ENCODE measurements around the gene KRT2. TPM values are rescaled to one million over a fixed set of nuclear protein-coding genes. Genes with fewer than 3 reads are reported as not detected.

The KRT2 gene
- total RNA-seq, 2 experiments from 2014 or later = 0.10 TPM

DNA sequence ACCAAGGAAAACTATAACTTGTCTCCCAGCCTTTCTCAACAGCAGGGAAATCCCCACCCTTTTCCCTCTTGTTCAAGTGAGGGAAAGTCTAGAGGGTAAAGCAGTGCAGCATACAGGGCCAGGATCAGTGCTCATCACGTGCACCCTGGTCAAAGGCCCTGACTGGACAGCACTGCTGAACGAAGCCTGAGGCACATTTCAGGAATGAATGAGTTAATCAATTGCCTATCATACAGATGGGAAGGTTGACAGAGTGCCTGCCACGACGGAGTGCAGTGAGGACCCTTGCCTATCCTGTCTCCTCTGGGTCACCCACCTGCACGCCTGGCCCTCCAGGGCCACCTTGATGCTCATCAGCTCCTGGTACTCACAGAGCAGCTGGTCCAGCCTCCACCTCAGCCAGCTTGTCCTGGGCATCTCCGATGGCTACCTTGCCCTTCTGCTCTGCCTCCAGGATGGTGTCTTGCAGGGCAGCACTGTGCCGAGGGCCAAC, 22.0 kb downstream of the KRT2 start:
- peak overlapping the region; percentile 68 for H3K4me3 Mint-ChIP-seq
- ChIA-PET CTCF (no interaction called here), POLR2A (no interaction called here)
- peaks cover 4% of the 10 kb centered on the region for H3K27me3 Mint-ChIP-seq
- peaks cover 73% of the 10 kb centered on the region for H3K4me1 Mint-ChIP-seq
- DNase-seq = peak; percentile 4
- peaks cover 5% of the 10 kb centered on the region for H3K36me3 Mint-ChIP-seq (ENCODE audit: low read depth)
- H3K9me3 Mint-ChIP-seq = peaks cover 2% of the 10 kb centered on the region
- peak overlapping the region; percentile 91 for H3K27ac Mint-ChIP-seq

DNA sequence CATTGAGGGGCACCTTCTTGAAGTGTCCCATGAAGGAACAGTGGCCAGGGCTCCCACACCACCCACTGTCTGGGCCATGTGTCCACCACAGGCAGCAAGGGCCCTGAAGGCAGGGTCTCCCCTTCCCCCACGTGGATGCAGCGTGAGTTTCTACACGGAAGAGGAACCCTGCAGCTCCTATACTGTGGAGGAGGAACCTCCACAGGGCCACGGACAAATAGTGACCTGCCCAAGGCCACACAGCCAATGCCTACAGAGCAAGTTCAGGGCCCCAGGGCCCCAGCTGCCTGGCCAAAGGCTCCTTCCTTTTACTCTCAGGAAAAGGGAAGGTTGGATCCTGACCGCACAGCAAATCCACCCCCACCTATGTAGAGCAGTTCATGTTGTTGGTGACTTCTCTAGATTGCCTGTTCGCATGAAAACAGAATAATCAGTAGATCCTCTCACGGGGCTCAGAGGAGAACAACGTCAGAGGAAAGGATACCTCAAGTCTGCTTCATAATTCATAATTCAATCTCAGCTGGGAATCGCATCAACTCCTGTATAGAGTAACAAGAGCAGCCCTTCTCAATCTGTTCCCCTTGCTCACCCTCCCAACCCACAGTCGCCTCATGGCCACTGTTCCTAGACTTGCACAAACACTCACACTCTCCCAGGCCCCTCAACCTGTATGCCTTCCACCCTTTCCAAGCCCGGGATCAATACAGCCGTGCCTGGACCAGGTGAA, 22.6 kb downstream of the KRT2 start:
- Mint-ChIP-seq H3K4me3 (peak overlapping the region; percentile 68), H3K27ac (peak overlapping the region; percentile 91), H3K27me3 (peaks cover 5% of the 10 kb centered on the region), H3K9me3 (peaks cover 2% of the 10 kb centered on the region), H3K4me1 (peaks cover 72% of the 10 kb centered on the region), H3K36me3 (ENCODE audit: low read depth) (peaks cover 6% of the 10 kb centered on the region)
- peak; percentile 4 for DNase-seq
- ChIA-PET POLR2A (no interaction called here), CTCF (no interaction called here)

DNA sequence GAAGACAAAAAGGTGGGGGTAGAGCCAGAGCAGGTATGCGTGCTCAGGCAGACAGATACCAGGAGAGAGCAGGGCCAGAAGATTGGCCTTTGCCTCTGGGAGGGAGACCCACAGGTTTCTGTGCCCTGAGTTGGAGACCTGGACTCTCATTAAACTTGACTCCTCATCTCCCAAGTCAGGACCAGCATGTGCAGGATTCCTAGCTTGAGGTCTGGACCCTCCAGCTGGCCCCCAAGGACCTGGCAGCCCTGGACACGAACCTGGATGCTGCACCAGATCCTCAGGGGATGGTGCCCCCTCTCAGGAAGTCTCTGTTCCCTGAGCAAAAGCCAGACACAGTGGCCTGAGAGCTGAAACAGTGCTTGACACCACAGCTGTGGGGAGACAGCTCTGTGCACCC, 23.2 kb downstream of the KRT2 start:
- H3K27me3 Mint-ChIP-seq = peaks cover 5% of the 10 kb centered on the region
- peak; percentile 2 for DNase-seq
- peaks cover 3% of the 10 kb centered on the region for H3K9me3 Mint-ChIP-seq
- ChIA-PET POLR2A (no interaction called here), CTCF (no interaction called here)
- H3K4me1 Mint-ChIP-seq = peaks cover 66% of the 10 kb centered on the region
- H3K36me3 Mint-ChIP-seq (ENCODE audit: low read depth) = peaks cover 6% of the 10 kb centered on the region
- H3K27ac Mint-ChIP-seq = peak overlapping the region; percentile 91
- H3K4me3 Mint-ChIP-seq = peak overlapping the region; percentile 68

DNA sequence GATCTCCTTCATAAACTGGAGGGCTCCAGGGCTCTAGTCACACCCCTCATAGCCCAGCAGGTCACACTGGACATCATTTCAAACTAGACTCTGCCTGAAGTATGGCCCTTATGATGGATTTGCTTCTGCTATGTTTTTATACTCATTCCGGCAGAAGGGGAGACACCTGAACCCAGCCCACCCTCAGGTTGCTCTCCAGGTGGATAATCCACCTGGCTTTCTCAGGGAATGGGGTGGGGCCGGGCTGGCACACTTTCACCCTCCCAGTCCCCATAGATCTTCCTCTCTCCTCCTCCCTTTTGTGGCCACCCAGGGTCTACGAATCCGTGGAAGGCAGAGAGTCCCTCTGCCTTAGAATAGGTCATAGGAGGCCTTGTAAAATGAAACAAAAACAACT, 23.9 kb downstream of the KRT2 start:
- POLR2A ChIA-PET = no interaction called here
- H3K4me3 Mint-ChIP-seq = peak overlapping the region; percentile 21
- CTCF ChIA-PET = no interaction called here
- H3K27ac Mint-ChIP-seq = peak overlapping the region; percentile 60
- no peak for DNase-seq
- H3K4me1 Mint-ChIP-seq = peaks cover 58% of the 10 kb centered on the region
- H3K36me3 Mint-ChIP-seq (ENCODE audit: low read depth) = peaks cover 6% of the 10 kb centered on the region
- H3K9me3 Mint-ChIP-seq = peaks cover 5% of the 10 kb centered on the region
- peaks cover 5% of the 10 kb centered on the region for H3K27me3 Mint-ChIP-seq

DNA sequence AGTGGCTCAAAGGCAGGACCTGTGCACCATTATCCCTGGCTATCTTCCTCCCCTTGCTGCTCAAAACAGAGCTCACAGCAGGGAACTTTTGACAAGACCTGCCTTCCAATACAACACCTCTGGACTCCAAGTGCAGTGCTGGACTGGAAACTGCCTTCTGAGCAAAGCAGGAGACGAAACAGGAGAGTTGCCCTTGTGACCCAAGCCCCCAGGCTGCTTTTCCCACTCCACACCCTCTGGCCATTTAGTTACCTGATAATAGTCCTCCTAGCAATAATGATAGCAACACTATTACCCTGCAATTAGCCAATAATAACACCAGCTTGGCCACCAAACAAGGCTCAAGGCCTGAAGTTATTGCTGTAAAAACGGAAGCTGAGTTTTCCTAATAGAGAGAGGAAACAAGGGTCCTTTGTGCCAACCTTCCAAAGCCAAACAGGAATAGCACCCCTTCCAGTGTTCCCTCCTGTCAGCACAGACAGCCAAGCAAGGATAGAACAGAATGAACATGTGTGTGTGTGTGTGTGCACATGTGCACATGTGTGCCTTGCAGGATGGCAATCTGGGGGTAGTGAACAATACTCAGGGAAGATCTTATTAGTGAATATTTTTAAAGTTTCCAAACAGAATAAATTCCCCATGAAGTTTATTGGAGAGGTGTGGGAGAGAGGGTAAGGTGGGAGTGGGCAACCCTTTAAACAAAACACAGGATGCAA, 24.5 kb downstream of the KRT2 start:
- Mint-ChIP-seq H3K4me1 (peaks cover 53% of the 10 kb centered on the region), H3K36me3 (ENCODE audit: low read depth) (peaks cover 8% of the 10 kb centered on the region)

DNA sequence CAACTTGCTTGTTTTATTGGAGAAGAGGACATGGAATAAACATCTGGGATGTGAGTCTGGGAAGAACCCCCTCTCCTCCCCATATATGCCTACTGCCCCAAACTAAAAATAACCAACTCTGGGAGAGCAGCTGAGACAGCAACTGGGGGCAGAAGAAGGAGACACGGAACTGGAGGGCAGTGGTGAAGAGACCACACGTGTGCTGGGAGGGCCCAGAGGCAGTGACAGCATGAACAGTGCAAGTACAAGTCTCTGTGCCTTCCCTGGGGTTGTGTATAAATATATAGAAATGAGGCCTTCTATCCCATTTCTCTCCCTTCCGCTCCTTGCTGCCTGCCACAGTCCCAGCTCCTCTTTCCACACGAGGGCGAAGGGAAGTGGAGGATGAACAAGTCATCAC, 29.7 kb downstream of the KRT2 start:
- Mint-ChIP-seq H3K4me3 (no peak overlapping the region), H3K36me3 (ENCODE audit: low read depth) (peaks cover 11% of the 10 kb centered on the region), H3K27ac (no peak overlapping the region), H3K27me3 (peaks cover 5% of the 10 kb centered on the region), H3K9me3 (peaks cover 8% of the 10 kb centered on the region), H3K4me1 (peaks cover 21% of the 10 kb centered on the region)
- CTCF ChIA-PET = no interaction called here
- no peak for DNase-seq
- POLR2A ChIA-PET = no interaction called here

More for the DNA sequence above, 24.5 kb downstream of the KRT2 start:
- DNase-seq = peak; percentile 2
- Mint-ChIP-seq H3K27ac (no peak overlapping the region), H3K4me3 (no peak overlapping the region), H3K9me3 (peaks cover 8% of the 10 kb centered on the region), H3K27me3 (peaks cover 5% of the 10 kb centered on the region)
- CTCF ChIA-PET = no interaction called here
- POLR2A ChIA-PET = no interaction called here

DNA sequence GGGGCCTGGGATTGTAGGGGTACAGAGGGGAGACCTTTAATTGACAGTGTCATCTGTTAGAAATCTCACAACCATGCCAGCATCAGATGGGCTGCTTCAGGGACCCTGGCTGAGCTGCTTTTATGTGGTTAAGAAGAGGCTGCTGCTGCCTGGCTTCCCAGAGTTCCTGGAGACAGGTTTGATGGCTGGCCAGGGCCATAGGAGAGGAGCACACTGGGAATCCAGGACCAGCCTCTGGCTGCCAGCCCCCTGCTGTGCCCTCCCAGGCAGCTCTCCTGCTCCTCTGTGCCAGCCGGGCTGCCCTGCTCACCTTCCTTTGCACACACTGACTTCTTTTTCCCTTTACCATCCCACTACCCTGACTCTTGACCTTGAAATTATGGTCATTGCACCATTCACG, 33.1 kb downstream of the KRT2 start:
- Mint-ChIP-seq H3K36me3 (ENCODE audit: low read depth) (peaks cover 12% of the 10 kb centered on the region), H3K4me1 (peaks cover 41% of the 10 kb centered on the region), H3K4me3 (no peak overlapping the region), H3K27ac (no peak overlapping the region), H3K9me3 (peaks cover 5% of the 10 kb centered on the region), H3K27me3 (no peaks in the 10 kb centered on the region)
- DNase-seq = no peak
- ChIA-PET POLR2A (interaction anchor here (0.6 kb wide), 1 partner anchor 8 kb away, joined by 3 read pairs; no protein-coding TSS in a partner anchor), CTCF (no interaction called here)

DNA sequence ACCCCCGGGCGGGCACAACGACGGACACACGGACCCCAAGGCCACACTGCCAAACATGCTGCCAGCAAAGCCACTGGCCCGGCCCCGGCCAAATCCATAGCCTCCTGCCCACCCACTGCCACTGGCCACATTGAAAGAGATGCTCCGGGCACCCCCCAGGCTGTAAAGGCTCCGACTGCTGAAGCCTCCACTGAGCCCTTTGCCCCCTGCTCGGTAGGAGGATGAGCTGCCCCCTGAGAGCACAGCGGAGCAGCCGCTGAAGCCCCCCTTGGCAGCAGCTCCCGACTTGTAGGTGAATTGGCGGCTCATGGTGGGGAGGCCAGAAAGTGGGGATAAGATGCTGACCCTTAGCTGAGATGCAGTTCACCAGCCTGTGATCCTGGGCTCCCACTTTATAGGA, 33.8 kb downstream of the KRT2 start, which contains the start of gene KRT73:
KRT73 (minus strand) TSS at position 344 of the 400 bp plus-strand sequence; CDS start at position 309, 35 bp downstream.
- Mint-ChIP-seq H3K9me3 (peaks cover 5% of the 10 kb centered on the region), H3K27ac (peak within 1 kb of the TSS; percentile 38), H3K27me3 (no peaks in the 10 kb centered on the region), H3K4me3 (no peak within 1 kb of the TSS), H3K4me1 (peaks cover 47% of the 10 kb centered on the region), H3K36me3 (ENCODE audit: low read depth) (peaks cover 15% of the 10 kb centered on the region)
- CTCF ChIA-PET = interaction anchor here (1.1 to 1.2 kb wide), 2 partner anchors 10 to 261 kb away, joined by 3 read pairs; no protein-coding TSS in a partner anchor
- no peak for DNase-seq
- POLR2A ChIA-PET = no interaction called here

DNA sequence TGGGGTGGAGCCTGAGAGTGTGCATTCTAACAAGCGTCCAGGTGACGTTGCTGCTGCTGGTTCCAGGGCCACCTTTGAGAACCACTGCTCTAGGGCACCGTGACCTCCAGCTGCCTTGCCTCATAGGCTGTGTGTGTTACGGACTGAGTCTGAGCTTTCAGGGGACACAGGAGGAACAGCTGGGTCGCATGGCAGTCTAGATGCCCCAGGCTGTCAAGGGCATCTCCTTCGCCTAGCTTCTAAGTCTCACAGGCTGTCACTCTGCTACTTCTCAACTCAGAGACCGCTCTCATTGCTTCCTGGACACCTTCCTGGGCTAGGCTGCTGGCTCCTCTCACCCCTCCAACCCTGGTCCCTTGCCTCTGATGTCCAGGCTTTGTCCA, 34.6 kb downstream of the KRT2 start:
- Mint-ChIP-seq H3K9me3 (no peaks in the 10 kb centered on the region), H3K4me3 (no peak overlapping the region), H3K27me3 (no peaks in the 10 kb centered on the region), H3K36me3 (ENCODE audit: low read depth) (peaks cover 19% of the 10 kb centered on the region), H3K4me1 (peaks cover 55% of the 10 kb centered on the region), H3K27ac (peak overlapping the region; percentile 67)
- ChIA-PET CTCF (interaction anchor here (0.8 to 1.3 kb wide), 4 partner anchors 9 to 262 kb away, joined by 3 read pairs; no protein-coding TSS in a partner anchor), POLR2A (no interaction called here)
- DNase-seq = no peak

DNA sequence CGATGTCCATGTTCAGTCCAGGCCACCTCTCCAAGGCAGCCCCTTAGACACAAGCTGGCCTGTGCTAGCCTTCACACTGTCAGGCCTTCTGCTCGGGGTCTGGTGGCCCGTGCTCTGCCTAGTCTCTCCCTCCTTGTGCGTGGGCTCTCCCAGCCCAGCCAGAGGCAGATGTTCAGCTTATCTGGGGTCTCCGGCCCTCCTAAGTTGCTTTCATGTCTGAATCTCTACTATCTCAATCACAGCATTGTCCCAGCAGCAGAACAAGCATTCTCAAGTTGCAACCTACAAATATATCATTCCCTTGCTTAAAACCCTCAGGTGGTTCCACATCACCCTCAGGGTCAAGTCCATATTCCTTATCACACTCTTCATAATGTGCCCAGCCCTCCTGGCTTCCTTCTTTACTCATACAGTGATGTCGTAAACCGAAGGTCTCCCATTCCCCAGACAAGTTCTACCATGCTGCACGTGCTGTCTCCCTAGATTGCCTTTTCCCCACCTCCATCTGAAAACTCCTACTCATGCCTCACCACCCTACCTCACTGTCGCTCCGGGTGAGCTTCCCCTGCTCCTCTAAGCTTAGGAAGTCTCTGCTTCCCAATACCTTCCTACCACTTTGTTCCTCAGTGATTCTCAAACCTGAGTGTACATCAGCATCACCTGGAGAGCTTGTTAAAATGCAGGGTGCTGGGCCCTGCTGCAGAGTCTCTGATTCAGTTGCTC, 35.2 kb downstream of the KRT2 start:
- Mint-ChIP-seq H3K4me1 (peaks cover 60% of the 10 kb centered on the region), H3K36me3 (ENCODE audit: low read depth) (peaks cover 24% of the 10 kb centered on the region), H3K4me3 (no peak overlapping the region), H3K9me3 (no peaks in the 10 kb centered on the region), H3K27ac (peak overlapping the region; percentile 67), H3K27me3 (no peaks in the 10 kb centered on the region)
- POLR2A ChIA-PET = no interaction called here
- no peak for DNase-seq
- CTCF ChIA-PET = interaction anchor here (0.8 to 1.3 kb wide), 2 partner anchors 17 to 19 kb away, joined by 3 read pairs; no protein-coding TSS in a partner anchor

DNA sequence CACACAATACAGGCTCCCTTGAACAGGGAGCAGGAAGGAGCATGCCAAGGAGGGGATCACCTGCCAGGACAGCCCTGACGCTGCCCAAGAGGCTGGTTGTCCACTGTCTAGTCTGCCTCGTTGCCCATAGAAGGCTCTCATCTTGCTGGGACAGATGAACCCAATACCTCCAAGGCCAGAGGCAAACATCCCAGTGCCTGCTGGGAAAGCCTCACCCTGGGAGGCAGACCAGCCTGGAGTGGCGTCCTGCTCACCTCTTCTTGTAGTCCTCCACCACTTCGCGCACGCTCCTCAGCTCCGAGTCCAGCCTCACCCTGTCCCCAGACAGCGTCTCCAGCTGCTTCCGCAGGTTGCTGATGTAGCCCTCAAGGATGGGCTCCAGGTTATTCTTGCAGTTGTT, 36.1 kb downstream of the KRT2 start:
- H3K9me3 Mint-ChIP-seq = no peaks in the 10 kb centered on the region
- POLR2A ChIA-PET = no interaction called here
- H3K4me3 Mint-ChIP-seq = no peak overlapping the region
- DNase-seq = no peak
- H3K27me3 Mint-ChIP-seq = no peaks in the 10 kb centered on the region
- CTCF ChIA-PET = no interaction called here
- H3K4me1 Mint-ChIP-seq = peaks cover 66% of the 10 kb centered on the region
- H3K36me3 Mint-ChIP-seq (ENCODE audit: low read depth) = peaks cover 30% of the 10 kb centered on the region
- H3K27ac Mint-ChIP-seq = peak overlapping the region; percentile 67

DNA sequence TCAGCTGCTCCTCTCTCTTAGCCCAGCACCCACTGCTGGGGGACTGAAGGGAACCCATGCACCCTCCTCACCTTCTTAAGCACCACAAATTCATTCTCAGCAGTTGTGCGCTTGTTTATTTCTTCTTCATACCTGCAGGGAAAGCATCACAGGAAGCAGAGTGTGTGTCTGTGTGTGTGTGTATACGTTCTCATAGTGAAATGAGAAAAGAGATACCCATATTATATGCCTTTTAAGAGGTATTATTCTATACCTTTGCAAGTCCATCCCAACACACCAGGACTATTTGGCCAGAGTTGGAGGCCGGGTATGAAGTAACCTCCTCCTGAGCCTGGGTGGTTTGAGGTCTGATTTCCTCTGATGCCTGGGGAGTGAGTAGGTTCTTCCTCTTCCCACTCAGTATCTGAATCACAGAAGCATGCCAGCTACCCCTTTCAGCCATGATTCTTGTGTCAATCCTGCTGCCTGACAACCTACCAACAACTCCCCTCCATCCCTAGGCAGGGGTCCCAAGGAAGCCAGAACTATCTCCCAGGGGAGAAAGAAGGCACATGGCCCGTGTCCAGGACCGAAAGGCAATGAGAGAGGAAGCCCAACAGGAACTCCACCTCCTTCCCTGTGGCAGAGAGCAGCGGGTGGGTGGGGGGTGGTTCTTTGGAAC, 36.7 kb downstream of the KRT2 start:
- peak overlapping the region; percentile 67 for H3K27ac Mint-ChIP-seq
- H3K9me3 Mint-ChIP-seq = no peaks in the 10 kb centered on the region
- DNase-seq = peak; percentile 5
- ChIA-PET CTCF (no interaction called here), POLR2A (no interaction called here)
- H3K4me3 Mint-ChIP-seq = no peak overlapping the region
- H3K27me3 Mint-ChIP-seq = no peaks in the 10 kb centered on the region
- H3K4me1 Mint-ChIP-seq = peaks cover 67% of the 10 kb centered on the region
- peaks cover 27% of the 10 kb centered on the region for H3K36me3 Mint-ChIP-seq (ENCODE audit: low read depth)

All from activated CD4-positive, alpha-beta T cell treated with anti-CD3 and anti-CD28 coated beads, Interleukin-2, amount 10 ng/mL, durations not matched to agents 7 days and 5 days (primary cell).